ENCODE data around the gene NACAD. TPM values are rescaled to one million over a fixed set of nuclear protein-coding genes. Genes with fewer than 3 reads are reported as not detected.

The NACAD gene
- polyA plus RNA-seq, 1 donor from 2014 or later, result 14.5 TPM

DNA sequence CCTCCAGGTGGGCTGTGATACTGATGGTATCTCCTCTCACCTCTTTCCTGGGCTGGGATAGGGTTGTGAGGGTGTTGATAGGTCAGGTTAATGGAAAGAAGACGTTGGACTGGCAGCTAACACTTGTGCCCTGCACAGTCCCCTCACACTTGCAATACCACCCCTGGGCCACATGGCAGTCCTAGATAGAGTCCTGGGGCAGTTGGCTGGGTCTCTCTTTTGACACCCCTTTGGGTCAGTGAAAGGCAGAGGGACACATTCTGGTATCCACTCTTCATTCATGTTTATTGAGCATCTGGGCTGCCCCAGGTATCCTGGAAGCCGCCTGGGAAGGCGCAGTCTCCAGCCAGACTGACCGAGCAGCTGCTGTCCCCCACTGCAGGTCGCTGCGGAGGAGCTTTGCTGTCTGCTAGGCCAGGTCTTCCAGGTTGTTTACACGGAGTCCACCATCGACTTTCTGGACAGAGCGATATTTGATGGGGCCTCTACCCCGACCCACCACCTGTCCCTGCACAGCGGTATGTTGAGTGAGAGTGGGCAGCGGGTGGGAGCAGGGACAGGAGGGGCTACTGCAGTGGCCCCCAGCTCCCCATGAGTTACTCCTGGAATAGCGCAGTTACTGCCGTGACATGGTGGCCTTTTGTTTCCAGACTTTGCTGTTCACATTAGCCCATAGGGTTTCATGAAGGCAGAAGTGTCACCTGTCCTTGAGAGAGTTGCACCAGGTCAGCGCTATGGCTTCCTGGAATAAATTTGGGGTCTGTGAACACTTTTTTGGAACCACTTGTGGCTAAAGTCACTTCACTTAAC lies 19.1 kb downstream of the NACAD start:
- no peak overlapping the region for H3K27ac ChIP-seq (ENCODE audit: low read length)
- H4K20me1 ChIP-seq (ENCODE audit: insufficient read depth), result no peaks in the 10 kb centered on the region
- no peak for TF ChIP-seq SMC3 (conservative IDR thresholded peaks at IDR 0.05; ENCODE audit: poor library complexity)
- TF ChIP-seq POLR2AphosphoS5 (IDR thresholded peaks at IDR 0.05), result no peak
- TF ChIP-seq MXI1 (conservative IDR thresholded peaks at IDR 0.05; ENCODE audit: poor library complexity, severe bottlenecking), result no peak
- no peak for TF ChIP-seq EZH2 (IDR thresholded peaks at IDR 0.05; ENCODE audit: borderline replicate concordance, insufficient read depth, low read length, poor library complexity, severe bottlenecking)
- TF ChIP-seq EP300 (conservative IDR thresholded peaks at IDR 0.05; ENCODE audit: poor library complexity, severe bottlenecking), result no peak
- TF ChIP-seq, protein P1, sequence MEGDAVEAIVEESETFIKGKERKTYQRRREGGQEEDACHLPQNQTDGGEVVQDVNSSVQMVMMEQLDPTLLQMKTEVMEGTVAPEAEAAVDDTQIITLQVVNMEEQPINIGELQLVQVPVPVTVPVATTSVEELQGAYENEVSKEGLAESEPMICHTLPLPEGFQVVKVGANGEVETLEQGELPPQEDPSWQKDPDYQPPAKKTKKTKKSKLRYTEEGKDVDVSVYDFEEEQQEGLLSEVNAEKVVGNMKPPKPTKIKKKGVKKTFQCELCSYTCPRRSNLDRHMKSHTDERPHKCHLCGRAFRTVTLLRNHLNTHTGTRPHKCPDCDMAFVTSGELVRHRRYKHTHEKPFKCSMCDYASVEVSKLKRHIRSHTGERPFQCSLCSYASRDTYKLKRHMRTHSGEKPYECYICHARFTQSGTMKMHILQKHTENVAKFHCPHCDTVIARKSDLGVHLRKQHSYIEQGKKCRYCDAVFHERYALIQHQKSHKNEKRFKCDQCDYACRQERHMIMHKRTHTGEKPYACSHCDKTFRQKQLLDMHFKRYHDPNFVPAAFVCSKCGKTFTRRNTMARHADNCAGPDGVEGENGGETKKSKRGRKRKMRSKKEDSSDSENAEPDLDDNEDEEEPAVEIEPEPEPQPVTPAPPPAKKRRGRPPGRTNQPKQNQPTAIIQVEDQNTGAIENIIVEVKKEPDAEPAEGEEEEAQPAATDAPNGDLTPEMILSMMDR (IDR thresholded peaks at IDR 0.05; ENCODE audit: poor library complexity, severe bottlenecking), result no peak
- TF ChIP-seq TAF1 (IDR thresholded peaks at IDR 0.05; ENCODE audit: low read depth), result no peak
- TF ChIP-seq, protein P2, sequence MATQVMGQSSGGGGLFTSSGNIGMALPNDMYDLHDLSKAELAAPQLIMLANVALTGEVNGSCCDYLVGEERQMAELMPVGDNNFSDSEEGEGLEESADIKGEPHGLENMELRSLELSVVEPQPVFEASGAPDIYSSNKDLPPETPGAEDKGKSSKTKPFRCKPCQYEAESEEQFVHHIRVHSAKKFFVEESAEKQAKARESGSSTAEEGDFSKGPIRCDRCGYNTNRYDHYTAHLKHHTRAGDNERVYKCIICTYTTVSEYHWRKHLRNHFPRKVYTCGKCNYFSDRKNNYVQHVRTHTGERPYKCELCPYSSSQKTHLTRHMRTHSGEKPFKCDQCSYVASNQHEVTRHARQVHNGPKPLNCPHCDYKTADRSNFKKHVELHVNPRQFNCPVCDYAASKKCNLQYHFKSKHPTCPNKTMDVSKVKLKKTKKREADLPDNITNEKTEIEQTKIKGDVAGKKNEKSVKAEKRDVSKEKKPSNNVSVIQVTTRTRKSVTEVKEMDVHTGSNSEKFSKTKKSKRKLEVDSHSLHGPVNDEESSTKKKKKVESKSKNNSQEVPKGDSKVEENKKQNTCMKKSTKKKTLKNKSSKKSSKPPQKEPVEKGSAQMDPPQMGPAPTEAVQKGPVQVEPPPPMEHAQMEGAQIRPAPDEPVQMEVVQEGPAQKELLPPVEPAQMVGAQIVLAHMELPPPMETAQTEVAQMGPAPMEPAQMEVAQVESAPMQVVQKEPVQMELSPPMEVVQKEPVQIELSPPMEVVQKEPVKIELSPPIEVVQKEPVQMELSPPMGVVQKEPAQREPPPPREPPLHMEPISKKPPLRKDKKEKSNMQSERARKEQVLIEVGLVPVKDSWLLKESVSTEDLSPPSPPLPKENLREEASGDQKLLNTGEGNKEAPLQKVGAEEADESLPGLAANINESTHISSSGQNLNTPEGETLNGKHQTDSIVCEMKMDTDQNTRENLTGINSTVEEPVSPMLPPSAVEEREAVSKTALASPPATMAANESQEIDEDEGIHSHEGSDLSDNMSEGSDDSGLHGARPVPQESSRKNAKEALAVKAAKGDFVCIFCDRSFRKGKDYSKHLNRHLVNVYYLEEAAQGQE (IDR thresholded peaks at IDR 0.05; ENCODE audit: borderline replicate concordance), result no peak
- TF ChIP-seq RAD21 (conservative IDR thresholded peaks at IDR 0.05), result no peak
- H2AFZ ChIP-seq (ENCODE audit: low read depth, low read length), result no peak overlapping the region
- no peak overlapping the region for H3K4me3 ChIP-seq (ENCODE audit: low read length)
- no peaks in the 10 kb centered on the region for H3F3A ChIP-seq (ENCODE audit: insufficient read depth, low read length, poor library complexity, severe bottlenecking)
- H3K79me2 ChIP-seq (replicated peaks; ENCODE audit: insufficient read depth, low read length), result no peaks in the 10 kb centered on the region
- no peaks in the 10 kb centered on the region for H3K36me3 ChIP-seq (ENCODE audit: insufficient read depth, low read length)
- no peaks in the 10 kb centered on the region for H3K9me3 ChIP-seq (ENCODE audit: low read length)
- H3K4me2 ChIP-seq (ENCODE audit: low read length), result no peak overlapping the region
- no peaks in the 10 kb centered on the region for H3K27me3 ChIP-seq (ENCODE audit: insufficient read depth, low read depth, low read length)
- no peak overlapping the region for H3K9ac ChIP-seq (ENCODE audit: low read length)
- no peaks in the 10 kb centered on the region for H3K9me2 ChIP-seq (ENCODE audit: insufficient read depth, low read length)

DNA sequence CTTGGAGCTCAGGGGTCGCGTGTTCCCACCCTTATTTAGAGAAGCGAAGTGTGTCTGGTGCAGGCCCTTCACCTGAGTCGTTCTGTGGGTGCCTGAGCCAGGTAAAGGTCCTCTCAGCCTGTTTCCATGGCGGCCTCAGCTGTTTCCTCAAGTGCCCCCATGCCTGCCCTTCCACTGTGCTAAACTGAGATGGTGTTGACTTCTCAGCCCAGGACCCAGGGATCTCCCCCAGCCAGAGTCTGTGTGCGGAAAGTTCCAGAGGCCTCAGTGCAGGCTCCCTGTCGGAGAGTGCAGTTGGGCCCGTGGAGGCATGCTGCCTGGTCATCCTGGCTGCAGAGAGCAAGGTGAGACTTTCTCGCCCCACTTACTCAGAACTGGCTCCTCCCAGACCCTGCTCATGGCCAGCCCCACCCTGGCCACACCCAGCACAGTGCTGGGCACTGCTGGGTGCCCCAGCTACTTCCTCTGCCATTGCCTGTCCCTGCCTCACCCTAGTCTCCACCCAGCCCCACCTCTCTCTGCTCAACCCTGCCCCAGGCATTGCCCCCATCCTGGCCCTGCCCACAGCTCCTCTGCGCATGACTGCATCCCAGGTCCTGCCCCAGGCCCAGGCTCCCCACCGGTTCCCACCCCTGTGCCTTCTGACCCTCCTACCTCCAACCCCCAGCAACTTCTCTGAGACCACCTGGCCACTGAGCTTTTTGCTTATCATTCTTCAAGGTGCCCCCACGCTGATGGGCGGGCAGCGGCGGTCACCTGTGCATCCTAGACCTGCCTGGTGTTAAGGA lies 20.3 kb downstream of the NACAD start:
- Histone ChIP-seq H4K20me1 (ENCODE audit: insufficient read depth) (no peaks in the 10 kb centered on the region), H3K9me2 (ENCODE audit: insufficient read depth, low read length) (no peaks in the 10 kb centered on the region), H3F3A (ENCODE audit: insufficient read depth, low read length, poor library complexity, severe bottlenecking) (no peaks in the 10 kb centered on the region), H3K9ac (ENCODE audit: low read length) (no peak overlapping the region), H3K27ac (ENCODE audit: low read length) (no peak overlapping the region), H2AFZ (ENCODE audit: low read depth, low read length) (no peak overlapping the region), H3K27me3 (ENCODE audit: insufficient read depth, low read depth, low read length) (no peaks in the 10 kb centered on the region), H3K4me3 (ENCODE audit: low read length) (no peak overlapping the region), H3K36me3 (ENCODE audit: insufficient read depth, low read length) (no peaks in the 10 kb centered on the region), H3K4me2 (ENCODE audit: low read length) (no peak overlapping the region), H3K79me2 (replicated peaks; ENCODE audit: insufficient read depth, low read length) (no peaks in the 10 kb centered on the region), H3K9me3 (ENCODE audit: low read length) (no peaks in the 10 kb centered on the region)
- no peak for TF ChIP-seq EZH2 (IDR thresholded peaks at IDR 0.05; ENCODE audit: borderline replicate concordance, insufficient read depth, low read length, poor library complexity, severe bottlenecking)
- no peak for TF ChIP-seq TAF1 (IDR thresholded peaks at IDR 0.05; ENCODE audit: low read depth)
- no peak for TF ChIP-seq MXI1 (conservative IDR thresholded peaks at IDR 0.05; ENCODE audit: poor library complexity, severe bottlenecking)
- no peak for TF ChIP-seq RAD21 (conservative IDR thresholded peaks at IDR 0.05)
- no peak for TF ChIP-seq SMC3 (conservative IDR thresholded peaks at IDR 0.05; ENCODE audit: poor library complexity)
- TF ChIP-seq, protein P1 (IDR thresholded peaks at IDR 0.05; ENCODE audit: poor library complexity, severe bottlenecking), result no peak
- no peak for TF ChIP-seq POLR2AphosphoS5 (IDR thresholded peaks at IDR 0.05)
- no peak for TF ChIP-seq EP300 (conservative IDR thresholded peaks at IDR 0.05; ENCODE audit: poor library complexity, severe bottlenecking)
- TF ChIP-seq, protein P2 (IDR thresholded peaks at IDR 0.05; ENCODE audit: borderline replicate concordance), result no peak
